ENCODE results near the gene MRPL1.
"Not testable (repeated sequence)": the region's sequence is repeated elsewhere in the genome, so short reads cannot be mapped to it uniquely, and the experiment has no call there.

The MRPL1 gene

DNA sequence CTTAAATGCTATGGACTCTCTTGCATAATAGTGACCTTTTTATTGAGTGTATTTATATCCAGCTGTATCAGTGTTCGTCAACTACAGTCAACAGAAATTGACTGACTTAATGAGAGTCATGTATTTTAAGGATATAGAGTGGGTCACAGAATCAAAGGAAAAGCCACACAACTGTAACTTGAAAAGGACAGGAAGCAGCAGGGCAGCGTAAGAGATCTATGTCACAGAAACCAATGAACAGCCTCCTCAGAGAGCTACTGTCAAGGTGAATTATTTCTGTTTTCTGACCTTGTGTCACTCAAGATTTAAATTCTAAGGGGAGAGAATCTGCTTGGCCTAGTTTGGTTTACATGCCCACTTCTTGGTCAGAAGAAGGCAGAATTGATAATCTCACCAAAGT is 100.4 kb downstream of the MRPL1 start:
- ChIA-PET POLR2A (no interaction called here), CTCF (interaction anchor here (0.6 kb wide), 1 partner anchor 30 kb away, joined by 4 read pairs; no protein-coding TSS in a partner anchor)
- TF ChIP-seq ZNF48 (tag by site-specific recombination; IDR thresholded peaks at IDR 0.05) (no peak), ZNF112 (tag by site-specific recombination; IDR thresholded peaks at IDR 0.05) (no peak), ZNF555 (tag by site-specific recombination; conservative IDR thresholded peaks at IDR 0.05) (no peak), ZNF239 (tag by site-specific recombination; IDR thresholded peaks at IDR 0.05) (no peak), TCF7L2 (IDR thresholded peaks at IDR 0.05; ENCODE audit: borderline replicate concordance, low read depth, low read length) (no peak), ZNF394 (tag by site-specific recombination; IDR thresholded peaks at IDR 0.05; ENCODE audit: borderline replicate concordance) (no peak), OSR2 (tag by site-specific recombination; IDR thresholded peaks at IDR 0.05) (no peak), ZNF510 (tag by site-specific recombination; IDR thresholded peaks at IDR 0.05; ENCODE audit: insufficient replicate concordance) (no peak), ZNF121 (tag by site-specific recombination; IDR thresholded peaks at IDR 0.05) (no peak), ZNF169 (tag by site-specific recombination; IDR thresholded peaks at IDR 0.05) (no peak), MYNN (tag by site-specific recombination; IDR thresholded peaks at IDR 0.05; ENCODE audit: borderline replicate concordance) (no peak)
- TF ChIP-seq, protein P1, sequence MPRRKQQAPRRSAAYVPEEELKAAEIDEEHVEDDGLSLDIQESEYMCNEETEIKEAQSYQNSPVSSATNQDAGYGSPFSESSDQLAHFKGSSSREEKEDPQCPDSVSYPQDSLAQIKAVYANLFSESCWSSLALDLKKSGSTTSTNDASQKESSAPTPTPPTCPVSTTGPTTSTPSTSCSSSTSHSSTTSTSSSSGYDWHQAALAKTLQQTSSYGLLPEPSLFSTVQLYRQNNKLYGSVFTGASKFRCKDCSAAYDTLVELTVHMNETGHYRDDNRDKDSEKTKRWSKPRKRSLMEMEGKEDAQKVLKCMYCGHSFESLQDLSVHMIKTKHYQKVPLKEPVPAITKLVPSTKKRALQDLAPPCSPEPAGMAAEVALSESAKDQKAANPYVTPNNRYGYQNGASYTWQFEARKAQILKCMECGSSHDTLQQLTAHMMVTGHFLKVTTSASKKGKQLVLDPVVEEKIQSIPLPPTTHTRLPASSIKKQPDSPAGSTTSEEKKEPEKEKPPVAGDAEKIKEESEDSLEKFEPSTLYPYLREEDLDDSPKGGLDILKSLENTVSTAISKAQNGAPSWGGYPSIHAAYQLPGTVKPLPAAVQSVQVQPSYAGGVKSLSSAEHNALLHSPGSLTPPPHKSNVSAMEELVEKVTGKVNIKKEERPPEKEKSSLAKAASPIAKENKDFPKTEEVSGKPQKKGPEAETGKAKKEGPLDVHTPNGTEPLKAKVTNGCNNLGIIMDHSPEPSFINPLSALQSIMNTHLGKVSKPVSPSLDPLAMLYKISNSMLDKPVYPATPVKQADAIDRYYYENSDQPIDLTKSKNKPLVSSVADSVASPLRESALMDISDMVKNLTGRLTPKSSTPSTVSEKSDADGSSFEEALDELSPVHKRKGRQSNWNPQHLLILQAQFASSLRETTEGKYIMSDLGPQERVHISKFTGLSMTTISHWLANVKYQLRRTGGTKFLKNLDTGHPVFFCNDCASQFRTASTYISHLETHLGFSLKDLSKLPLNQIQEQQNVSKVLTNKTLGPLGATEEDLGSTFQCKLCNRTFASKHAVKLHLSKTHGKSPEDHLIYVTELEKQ (tag by site-specific recombination; IDR thresholded peaks at IDR 0.05; ENCODE audit: borderline replicate concordance): no peak
- TF ChIP-seq, protein P2, sequence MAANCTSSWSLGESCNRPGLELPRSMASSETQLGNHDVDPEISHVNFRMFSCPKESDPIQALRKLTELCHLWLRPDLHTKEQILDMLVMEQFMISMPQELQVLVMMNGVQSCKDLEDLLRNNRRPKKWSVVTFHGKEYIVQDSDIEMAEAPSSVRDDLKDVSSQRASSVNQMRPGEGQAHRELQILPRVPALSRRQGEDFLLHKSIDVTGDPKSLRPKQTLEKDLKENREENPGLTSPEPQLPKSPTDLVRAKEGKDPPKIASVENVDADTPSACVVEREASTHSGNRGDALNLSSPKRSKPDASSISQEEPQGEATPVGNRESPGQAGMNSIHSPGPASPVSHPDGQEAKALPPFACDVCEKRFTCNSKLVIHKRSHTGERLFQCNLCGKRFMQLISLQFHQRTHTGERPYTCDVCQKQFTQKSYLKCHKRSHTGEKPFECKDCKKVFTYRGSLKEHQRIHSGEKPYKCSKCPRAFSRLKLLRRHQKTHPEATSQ (tag by site-specific recombination; IDR thresholded peaks at IDR 0.05): no peak
- H3K4me3 ChIP-seq (ENCODE audit: low read depth, low read length): no peak overlapping the region
- H3K4me1 ChIP-seq (ENCODE audit: control insufficient read depth, insufficient read depth, low read length): no peaks in the 10 kb centered on the region
- H3K27ac ChIP-seq (ENCODE audit: extremely low read depth, low read depth, low read length): no peak overlapping the region
- H3K36me3 ChIP-seq (ENCODE audit: control insufficient read depth in 2 of 2, insufficient read depth in 1 of 2, low read length in 2 of 2): no peaks in the 10 kb centered on the region
- H3K9me3 ChIP-seq (ENCODE audit: control insufficient read depth, insufficient read depth, low read depth, low read length): no peaks in the 10 kb centered on the region

DNA sequence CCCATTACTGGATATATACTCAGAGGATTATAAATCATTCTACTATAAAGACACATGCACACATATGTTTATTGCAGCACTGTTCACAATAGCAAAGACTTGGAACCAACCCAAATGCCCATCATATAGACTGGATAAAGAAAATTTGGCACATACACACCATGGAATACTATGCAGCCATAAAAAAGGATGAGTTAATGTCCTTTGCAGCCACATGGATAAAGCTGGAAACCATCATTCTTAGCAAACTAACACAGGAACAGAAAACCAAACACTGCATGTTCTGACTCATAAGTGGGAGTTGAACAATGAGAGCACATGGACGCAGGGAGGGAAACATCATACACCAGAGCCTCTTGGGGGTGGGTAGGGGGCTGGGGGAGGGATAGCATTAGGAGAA is 111.0 kb downstream of the MRPL1 start:
- H3K36me3 ChIP-seq (ENCODE audit: control insufficient read depth in 2 of 2, insufficient read depth in 1 of 2, low read length in 2 of 2); POLR2A ChIA-PET; H3K27ac ChIP-seq (ENCODE audit: extremely low read depth, low read depth, low read length); H3K9me3 ChIP-seq (ENCODE audit: control insufficient read depth, insufficient read depth, low read depth, low read length); H3K4me1 ChIP-seq (ENCODE audit: control insufficient read depth, insufficient read depth, low read length); CTCF ChIA-PET; H3K4me3 ChIP-seq (ENCODE audit: low read depth, low read length): not testable (repeated sequence)
- peak; percentile 63 for TF ChIP-seq ZNF146 (tag by site-specific recombination; IDR thresholded peaks at IDR 0.05)

DNA sequence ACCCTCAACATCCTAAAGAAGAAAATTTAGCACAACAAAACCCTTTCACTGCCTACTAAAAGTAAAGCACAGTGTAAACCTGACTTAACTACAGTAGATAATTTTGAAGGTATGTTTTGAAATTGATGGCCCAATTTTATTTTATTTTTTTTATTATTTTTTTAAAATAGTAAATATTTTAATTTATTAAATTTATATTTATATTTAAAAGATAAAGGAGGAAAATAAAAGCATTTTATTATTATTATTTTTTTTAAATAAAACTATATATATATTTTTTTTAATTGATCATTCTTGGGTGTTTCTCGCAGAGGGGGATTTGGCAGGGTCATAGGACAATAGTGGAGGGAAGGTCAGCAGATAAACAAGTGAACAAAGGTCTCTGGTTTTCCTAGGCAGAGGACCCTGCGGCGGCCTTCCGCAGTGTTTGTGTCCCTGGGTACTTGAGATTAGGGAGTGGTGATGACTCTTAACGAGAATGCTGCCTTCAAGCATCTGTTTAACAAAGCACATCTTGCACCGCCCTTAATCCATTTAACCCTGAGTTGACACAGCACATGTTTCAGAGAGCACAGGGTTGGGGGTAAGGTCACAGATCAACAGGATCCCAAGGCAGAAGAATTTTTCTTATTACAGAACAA is 120.4 kb downstream of the MRPL1 start:
- H3K27ac ChIP-seq (ENCODE audit: extremely low read depth, low read depth, low read length); H3K36me3 ChIP-seq (ENCODE audit: control insufficient read depth in 2 of 2, insufficient read depth in 1 of 2, low read length in 2 of 2); H3K4me1 ChIP-seq (ENCODE audit: control insufficient read depth, insufficient read depth, low read length); H3K9me3 ChIP-seq (ENCODE audit: control insufficient read depth, insufficient read depth, low read depth, low read length); CTCF ChIA-PET; POLR2A ChIA-PET; H3K4me3 ChIP-seq (ENCODE audit: low read depth, low read length): not testable (repeated sequence)

DNA sequence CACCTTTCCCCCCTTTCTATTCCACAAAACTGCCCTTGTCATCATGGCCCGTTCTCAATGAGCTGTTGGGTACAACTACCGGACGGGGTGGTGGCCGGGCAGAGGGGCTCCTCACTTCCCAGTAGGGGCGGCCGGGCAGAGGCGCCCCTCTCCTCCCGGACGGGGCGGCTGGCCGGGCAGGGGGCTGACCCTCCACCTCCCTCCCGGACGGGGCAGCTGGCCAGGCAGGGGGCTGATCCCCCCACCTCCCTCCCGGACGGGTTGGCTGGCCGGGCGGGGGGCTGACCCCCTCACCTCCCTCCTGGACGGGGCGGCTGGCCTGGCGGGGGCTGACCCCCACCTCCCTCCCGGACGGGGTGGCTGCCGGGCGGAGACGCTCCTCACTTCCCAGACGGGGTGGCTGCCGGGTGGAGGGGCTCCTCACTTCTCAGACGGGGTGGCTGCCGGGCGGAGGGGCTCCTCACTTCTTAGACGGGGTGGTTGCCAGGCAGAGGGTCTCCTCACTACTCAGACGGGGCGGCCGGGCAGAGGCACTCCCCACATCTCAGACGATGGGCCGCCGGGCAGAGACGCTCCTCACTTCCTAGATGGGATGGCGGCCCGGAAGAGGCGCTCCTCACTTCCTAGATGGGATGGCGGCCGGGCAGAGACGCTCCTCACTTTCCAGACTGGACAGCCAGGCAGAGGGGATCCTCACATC is 121.1 kb downstream of the MRPL1 start:
- H3K9me3 ChIP-seq (ENCODE audit: control insufficient read depth, insufficient read depth, low read depth, low read length); CTCF ChIA-PET; H3K4me1 ChIP-seq (ENCODE audit: control insufficient read depth, insufficient read depth, low read length); H3K4me3 ChIP-seq (ENCODE audit: low read depth, low read length); H3K27ac ChIP-seq (ENCODE audit: extremely low read depth, low read depth, low read length); H3K36me3 ChIP-seq (ENCODE audit: control insufficient read depth in 2 of 2, insufficient read depth in 1 of 2, low read length in 2 of 2); POLR2A ChIA-PET: not testable (repeated sequence)
